GM03348 (cell line): Measurements from ENCODE around the gene PPP4R2.
A peak's percentile ranks its signal among the peaks of the same experiment; 100 is the strongest.

ENCODE experiments used
- DNase-seq: peaks from one replicate; pipeline ENCODE4 v3.0.0; 2012; ENCODE audit warnings: low spot score

The PPP4R2 gene

DNA sequence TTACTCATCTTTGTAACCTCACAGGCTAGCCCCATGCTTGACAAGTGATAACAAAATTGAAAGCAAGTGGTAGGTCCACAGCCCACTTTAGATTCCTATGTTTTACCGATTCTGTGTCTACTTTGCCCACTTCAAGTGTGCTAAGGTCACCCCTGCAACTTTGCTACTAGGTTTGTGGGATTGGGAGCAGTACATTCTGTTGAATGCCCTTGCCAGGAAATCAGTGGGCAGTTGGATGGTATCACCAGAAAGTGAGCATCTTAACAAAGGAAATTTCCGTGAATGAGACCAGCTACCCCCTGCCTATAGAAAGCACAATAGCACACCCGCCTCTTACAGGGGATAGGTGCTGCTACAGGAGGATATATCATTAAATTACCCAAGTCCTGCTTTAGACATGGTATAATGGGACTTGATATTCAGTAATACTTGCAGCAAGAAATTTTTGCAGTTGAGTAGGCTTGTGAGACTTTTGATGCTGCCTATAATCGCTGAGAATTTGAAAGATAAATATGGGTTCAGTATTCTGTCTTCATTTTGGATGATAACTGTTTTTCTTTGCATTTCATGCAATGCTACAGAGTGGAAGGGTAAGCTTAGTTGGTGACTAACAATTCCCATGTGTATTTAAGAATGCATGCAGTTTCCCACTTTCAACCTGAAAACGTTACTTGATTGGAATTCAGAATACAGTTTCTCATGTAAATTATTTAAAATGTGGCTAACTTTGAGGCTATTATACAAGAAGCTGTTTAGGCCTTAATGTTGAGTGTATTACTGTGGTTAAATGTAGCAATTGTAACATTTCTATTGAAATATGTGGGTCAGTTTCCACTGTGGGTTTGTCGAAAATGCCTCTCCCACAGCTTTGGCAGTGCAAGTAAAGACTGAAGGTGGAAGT is 74.3 kb downstream of the PPP4R2 start:
- DNase-seq: peak; percentile 67

DNA sequence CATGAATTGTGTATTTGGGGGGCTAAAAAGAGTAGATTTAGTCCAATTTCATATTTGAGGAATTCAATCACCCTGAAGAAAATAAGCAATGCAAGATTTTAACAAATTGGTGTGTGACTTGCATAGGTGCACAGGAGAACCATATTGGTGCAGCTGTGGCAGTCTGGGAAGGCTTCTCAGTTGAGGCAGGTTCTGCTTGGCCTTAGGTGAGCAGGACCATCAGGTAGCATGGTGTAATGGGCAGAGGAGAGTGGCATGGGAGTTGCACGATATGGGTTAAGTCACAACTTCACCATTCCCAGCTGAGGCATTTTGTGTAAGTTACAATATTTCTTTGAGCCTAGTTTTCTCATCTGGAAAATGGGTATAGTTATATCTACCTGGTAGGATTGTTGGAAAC is 75.3 kb downstream of the PPP4R2 start:
- no peak for DNase-seq

DNA sequence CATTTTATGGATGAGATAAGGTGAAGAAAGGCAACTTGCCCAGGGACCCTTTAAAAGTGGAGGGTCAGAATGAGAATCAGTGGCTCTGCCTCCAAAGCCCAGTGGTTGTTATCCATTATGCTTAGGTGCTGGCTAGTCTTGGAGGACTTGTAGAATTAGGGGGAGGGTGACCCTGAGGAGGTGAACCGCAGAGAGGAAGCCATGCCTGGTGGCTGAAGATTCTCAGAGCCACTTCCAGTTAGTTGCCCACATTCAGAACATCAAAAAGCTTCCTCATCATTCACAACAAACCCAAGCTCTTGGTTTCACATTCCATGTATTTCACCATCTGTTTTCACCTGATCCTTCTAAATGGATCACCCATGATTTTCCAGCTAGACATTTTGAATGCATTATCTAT is 76.0 kb downstream of the PPP4R2 start:
- DNase-seq: no peak

DNA sequence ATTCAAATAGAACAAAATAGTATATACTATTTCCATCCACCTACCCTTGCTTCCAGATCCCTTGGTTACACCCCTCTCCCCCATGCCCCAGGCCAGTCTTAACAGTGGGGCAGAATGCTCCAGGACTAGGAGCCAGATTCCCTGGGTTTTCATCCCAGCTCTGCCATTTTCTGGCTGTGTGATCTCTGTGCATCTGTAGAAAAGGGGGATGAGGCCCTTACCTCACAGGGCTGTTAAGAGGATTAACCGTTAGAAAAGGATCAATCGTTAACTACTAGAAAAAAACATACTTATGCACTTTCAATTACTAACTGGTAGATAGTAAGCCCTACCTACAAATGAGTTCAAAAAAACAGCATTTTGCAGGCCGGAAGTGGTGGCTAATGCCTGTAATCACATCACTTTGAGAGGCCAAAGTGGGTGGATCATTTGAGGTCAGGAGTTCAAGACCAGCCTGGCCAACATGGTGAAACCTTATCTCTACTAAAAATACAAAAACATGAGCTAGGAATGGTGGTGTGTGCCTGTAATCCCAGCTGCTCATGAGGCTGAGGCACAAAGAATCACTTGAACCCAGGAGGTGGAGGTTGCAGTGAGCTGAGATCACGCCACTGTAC is 76.6 kb downstream of the PPP4R2 start:
- DNase-seq: no peak

DNA sequence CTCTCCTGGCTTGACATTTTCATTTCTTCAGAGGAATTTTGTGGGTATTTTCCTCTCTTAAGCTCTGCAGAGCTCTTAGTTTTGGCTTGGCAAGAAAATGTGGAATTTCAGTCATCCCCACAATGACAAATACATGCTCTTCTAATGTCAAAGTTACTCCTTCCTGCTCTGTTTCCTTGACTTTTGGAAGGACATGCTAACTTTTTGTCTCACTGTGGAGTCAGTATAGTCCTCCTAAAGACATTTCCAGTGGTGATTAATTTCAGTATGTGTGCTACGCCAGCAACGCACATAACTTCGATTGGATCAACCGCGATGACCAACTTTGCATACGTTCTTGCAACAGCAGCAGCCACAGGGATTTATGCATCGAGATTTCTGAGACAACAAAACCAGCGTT is 78.2 kb downstream of the PPP4R2 start:
- peak; percentile 20 for DNase-seq

DNA sequence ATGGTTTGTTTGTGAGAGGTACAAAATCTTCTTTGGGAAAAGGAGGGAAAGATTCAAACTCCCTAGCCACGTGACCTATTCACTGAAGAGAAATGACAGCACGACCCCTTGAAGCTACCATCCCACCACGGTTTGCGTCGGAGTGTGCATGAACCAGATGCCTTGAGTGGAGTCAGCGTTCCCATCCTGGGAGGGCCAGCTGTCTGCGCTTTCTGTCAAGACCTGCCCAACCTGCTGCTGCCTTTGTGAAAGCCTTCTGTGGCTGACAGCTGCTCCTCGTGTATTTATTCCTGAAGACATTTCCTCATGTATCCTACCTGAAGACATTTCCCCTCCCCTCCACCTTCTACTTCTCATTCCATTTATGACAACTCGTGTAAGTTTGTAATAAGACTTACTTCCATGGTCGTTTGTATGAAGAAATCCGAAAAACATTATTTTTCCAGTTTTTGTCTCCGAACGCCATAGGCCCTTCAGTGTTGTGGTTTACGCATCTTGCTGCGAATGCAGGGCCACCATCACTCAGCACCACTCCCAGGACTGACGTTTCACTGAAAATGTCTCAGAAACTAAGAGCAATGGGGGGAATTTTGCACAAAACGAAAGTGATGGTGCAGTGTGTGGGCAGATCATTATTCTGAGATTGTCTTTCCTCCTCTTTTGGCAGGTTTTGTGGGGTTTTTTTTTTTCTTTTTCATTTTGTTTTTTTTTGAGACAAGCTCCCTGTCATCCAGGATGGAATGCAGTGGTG is 83.8 kb downstream of the PPP4R2 start:
- DNase-seq: no peak

DNA sequence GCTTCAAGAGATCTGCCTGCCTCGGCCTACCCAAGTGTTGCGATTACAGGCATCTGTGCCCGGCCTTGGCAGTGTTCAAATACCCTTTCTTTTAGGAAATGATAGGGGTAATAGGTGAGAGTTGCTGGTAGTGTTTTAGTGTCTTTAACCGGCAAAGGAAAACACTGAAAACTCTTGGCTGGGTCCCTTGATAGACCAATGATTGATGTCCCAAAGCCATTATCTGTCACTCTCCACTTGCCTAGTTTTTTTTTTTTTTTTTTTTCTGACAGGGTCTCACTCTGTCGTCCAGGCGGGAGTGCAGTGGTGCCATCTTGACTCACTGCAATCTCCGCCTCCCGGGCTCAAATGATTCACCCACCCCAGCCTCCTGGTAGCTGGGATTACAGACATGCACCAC is 84.5 kb downstream of the PPP4R2 start:
- DNase-seq: no peak

DNA sequence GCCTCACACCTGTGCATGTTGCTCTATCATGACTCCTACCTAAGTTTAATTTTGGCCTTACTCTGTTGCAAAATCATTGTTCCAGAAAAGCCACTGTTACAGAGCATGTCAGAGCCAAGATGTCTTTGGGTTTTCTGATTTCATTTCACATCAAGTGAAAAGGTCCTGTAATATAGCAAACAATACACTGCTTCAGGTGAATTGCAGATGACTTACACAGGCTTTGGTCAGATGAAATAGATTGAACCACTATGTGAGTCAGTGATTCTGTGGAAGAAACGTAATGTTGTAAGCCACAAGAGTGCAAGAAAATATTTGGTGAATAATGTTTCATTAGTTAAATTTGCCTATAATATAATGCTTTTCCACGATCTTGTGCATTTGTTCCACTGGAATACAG is 87.6 kb downstream of the PPP4R2 start:
- no peak for DNase-seq

DNA sequence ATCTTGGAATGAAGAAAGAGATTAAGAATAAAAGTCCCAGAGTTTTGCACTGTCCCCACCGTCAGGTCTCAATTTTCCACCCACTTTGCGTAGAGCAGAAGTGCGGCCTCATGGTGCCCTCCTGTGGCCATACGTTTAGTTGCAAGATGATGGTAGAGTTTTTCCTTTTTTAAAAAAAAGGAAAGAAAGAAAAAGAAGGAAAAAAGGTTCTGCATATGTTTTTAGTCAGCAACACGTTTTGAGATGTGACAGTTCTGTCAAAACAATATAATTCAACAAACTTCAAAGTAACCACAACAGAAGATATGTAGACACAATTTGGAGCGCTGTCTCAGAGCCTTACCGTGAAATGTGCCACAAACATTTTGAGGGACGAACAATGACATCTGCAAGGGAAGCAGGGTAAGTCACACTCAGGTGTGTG is 89.5 kb downstream of the PPP4R2 start:
- DNase-seq: peak; percentile 69

DNA sequence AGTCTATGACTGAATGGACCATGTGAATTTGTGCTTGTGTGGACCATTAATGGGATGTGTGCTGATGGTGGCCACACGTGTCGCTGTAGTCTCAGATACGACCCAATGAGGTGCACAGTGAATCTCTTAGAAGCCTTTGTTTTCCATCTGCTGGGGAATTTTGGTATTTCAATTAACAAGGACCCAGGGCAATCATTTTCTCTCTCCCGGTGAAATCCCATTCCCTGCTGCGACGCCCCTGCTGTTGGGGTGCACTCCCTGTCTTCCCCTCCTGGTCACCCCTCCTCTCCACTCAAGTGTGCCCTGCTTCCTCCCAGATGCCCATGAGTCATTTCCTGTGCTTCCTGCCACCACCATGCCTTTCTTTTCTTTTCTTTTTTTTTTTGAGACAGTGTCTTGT is 97.5 kb downstream of the PPP4R2 start:
- peak; percentile 36 for DNase-seq

DNA sequence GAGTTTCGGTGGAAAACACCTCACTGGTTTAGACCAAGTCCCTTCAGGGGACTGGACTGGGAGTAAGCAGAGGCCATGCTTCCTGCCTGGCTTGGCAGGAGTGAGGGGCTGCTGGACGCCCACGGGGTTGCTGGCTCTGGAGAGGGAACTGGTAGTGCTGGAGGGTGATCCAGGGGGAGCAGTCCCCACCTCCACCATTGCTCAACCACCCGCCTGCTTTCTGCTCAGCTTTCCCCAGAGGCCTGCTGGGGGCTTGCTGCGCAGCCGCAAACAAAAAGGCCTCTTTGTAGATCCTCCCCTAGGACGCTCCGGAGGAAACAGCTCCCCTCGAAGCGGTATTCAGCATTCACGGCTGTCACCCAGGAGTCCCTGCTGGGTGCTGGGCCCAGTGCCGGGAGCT is 98.3 kb downstream of the PPP4R2 start:
- DNase-seq: no peak

DNA sequence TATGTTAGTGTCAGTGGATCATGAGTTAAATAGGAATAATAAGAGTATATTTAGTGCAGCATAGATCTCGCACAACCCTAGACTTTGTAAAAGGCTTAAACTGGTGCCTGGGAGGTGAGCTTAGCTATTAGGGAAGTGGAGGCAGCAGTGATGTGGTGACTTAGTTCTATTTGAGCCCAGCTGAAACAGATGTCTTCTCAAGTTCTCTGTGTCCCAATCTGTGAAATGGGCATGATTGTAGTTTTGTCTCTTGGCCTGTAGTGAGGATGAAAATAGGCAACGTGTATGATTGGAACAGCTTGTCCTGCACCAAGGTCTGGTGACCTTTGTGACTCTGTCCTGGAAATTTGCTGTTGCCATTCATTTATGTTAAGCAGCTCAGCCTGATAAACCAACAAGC is 99.6 kb downstream of the PPP4R2 start:
- DNase-seq: no peak

DNA sequence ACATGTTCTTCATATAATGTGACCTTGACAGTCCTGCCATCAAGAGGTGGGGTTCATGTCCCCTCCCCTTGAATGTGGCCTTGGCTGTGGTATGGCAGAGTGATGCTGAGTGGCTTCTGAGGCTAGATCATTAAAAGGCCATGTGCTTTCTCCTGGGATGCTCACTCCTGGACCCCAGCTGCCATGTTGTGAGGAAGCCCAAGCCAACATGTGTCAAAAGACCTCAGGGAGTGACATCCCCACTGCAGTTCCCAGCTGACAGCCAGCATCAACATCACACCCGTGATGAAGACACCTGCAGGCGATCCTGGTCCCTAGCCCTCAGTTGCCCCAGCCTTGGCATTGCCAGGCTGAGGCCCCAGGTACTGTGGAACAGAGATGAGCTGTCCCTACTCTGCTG is 101.4 kb downstream of the PPP4R2 start:
- DNase-seq: no peak

DNA sequence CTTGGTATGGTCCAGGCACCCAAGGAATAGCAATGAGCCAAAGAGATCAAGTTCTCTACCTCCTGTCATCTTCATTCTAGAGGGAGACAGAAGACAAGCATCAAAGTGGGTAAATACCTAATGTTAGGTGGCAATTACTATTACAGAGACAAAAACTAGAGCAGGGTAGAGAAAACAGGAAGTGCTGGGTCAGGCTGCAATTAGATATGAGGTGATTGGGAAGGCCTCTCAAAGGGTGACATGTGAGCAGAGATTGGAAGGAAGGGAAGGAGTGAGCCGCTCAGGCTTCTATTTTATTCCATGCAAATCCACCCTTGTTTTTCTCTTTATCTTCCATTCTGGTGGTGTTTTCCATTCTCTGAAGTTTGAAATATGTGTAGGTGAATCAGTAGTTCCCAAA is 102.3 kb downstream of the PPP4R2 start:
- no peak for DNase-seq

DNA sequence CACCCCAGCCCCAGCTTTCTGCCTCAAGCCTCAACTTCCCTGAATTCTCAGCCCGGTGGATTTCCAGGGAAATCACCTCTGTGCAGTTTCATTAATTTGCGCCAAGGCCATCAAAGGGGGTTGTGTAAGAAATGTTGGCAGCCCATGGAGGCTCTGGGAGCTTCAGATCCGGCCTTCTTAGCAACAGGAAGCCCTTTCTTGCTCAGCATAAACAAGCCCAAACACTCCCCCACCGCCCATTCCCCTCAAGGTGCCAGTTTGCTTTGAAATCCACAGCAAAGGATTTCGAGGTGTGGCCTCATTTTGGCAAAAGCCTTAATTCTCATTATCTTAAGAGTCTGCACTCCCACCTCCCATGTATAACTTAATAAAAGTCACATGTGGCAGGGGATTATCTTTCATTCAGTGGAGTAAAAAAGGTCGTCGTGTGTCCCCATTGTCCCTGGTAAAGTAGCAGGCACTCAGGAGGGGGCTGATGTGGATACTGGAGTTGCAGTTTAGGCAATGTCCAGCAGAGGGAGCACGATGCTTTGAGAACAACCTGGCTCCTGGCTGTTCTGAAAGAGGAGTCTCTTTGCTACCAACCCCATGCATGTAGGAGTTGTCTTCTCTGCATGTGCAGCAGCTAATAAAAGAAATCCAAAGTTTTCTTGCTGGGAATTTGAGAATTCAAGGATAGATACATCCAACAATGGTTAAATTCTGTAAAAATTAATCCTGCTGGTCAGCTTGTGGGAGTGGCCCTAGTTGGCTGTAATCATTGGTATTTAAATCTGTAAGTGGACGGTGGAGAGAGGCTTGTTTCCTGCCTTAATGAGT is 104.3 kb downstream of the PPP4R2 start:
- peak; percentile 93 for DNase-seq

DNA sequence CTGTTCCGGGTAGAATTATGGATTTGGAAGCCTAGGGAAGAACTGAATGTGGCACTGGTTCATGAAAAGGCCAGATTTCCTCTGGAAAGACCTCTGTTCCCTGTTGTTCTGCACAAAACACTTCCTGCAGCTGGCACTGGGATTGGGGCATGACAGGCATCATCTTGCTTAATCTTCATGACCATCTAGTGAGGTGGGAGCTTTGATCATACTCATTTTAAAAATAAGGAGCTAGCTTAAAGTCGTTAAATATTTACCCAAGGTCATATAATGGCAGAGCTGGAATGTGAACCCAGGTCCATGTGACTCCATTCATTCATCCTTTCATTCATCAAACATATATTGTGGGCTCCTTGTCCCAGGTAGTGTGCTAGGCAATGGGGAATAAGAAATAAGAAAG is 105.3 kb downstream of the PPP4R2 start:
- DNase-seq: no peak

DNA sequence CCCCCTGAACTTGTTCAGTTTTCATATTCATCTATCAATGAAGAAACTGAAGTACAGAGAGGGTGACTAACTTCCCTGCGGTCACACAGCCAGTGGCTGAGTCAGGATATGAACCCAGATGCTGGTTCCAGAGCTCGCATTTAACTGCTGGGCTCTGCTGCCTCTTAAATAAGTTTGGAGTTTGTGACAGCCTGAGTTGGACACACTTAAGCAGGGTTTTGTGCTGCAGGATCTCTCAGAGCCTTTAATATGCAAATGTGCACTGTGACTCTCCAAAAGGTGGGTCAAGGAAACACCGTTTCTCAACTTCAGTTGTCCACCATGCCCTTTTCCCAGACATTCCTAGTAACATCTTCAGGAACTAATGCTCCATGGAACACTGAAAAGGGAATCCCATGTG is 110.6 kb downstream of the PPP4R2 start:
- DNase-seq: no peak

DNA sequence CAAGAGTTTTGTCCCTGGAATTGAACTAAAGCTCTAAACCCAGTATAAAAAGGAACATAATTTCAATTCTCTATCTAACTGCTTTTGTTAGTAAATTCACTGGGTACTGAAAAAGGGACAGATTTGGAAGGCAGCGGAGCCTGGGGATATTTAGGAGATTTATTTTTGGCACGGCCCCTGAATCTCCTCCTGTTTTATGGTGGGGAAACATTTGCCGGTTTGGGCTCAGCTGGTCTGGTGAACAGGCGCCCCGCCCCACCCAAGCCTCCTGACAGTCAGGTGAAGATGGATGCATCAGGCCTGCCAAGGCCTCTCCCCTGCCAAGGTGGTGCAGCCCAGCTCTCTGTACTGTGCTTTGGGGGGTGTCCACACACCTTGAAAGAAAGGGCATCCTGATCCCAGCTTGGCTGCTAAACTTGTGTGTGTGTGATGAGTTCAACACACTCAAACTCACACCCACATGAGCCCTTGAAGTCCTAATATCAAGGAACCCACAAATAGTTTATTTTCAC is 111.1 kb downstream of the PPP4R2 start:
- no peak for DNase-seq

DNA sequence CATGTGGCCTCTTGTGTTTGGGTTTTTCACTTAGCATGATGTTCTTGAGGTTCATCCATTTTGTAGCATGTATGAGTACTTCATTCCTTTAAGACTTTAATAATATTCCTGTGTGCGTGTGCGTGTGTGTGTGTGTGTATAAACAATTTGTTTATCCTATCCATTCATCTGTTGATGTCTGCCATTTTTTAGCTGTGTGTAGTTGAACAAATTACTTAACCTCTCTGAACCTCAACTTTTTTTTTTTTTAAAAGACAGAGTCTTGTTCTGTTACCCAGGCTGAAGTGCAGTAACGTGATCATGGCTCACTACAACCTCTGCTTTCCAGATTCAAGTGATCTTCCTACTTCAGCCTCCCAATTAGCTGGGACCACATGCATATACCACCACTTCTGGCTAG is 112.1 kb downstream of the PPP4R2 start:
- DNase-seq: no peak

DNA sequence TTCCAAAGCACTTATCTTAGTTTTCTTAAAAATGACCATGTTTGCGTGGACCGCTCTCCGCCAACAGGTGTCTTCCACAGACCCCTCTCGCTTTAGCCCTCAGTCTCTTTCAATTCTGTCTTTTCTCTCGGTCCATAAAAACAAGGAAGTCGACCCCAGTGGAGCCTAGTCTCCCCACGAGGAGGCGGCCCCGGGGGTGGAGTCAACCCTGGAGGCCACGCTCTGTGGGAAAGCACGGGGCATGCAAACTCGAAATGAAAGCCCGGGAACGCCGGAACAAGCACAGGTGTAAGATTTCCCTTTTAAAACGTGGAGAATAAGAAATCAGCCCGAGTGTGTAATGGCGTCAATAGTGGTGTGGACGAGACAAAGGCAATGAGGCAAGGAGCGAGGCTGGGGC is 113.9 kb downstream of the PPP4R2 start:
- no peak for DNase-seq

DNA sequence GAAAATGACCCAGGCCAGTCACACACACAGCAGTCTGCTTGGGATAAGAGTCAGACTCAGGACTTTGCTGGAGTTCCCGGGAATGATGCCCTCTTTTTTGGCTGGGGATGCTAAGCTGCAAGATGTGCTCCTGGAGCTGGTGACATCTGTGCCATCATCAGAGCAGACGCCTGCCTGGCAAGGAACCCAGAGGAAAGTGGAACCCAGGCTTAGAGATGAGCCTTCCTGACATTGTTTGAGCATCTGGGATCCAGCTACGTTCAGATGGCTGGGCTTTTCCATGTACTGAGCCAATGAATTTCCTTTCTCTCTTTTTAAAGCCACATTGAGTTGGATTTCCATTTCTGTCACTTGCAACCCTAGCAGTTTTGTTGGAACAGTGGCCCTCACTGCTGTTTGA is 118.1 kb downstream of the PPP4R2 start:
- DNase-seq: no peak

DNA sequence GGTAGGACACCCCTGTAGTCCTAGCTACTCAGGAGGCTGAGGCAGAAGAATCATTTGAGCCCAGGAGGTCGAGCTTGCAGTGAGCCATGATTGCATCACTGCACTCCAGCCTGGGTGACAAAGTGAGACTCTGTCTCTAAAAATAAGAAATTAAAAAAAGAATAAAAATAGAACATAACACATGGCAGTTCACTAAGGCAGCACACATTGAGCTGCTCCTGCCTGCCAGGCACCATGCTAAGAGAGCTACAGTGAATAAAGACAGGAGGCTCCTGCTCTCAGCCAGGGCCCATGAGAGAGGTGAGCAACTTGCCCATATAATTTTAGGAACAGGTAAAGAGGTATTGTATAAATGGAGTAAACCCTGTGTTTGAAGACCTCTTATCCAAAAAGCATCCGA is 119.2 kb downstream of the PPP4R2 start:
- no peak for DNase-seq
